HFFc6 (cell line): ENCODE measurements around the gene PLXNA4. TPM values are rescaled to one million over a fixed set of nuclear protein-coding genes. Genes with fewer than 3 reads are reported as not detected.

ENCODE experiments used
- DNase-seq: peaks from one replicate; pipeline ENCODE4 v3.0.0-alpha.2; 2018
- H3K27ac Mint-ChIP-seq: 2 replicates; pipeline ENCODE4 v1.8.0; 2020; ENCODE audit warnings: mild to moderate bottlenecking, mixed read lengths
- H3K27me3 Mint-ChIP-seq: 2 replicates; pipeline ENCODE4 v1.8.0; 2021; ENCODE audit warnings: mild to moderate bottlenecking, moderate library complexity, mixed read lengths; ENCODE audit not compliant: insufficient read depth
- H3K36me3 Mint-ChIP-seq: 2 replicates; pipeline ENCODE4 v1.8.0; 2021; ENCODE audit warnings: low read depth, mixed read lengths
- H3K4me1 Mint-ChIP-seq: 2 replicates; pipeline ENCODE4 v1.8.0; 2020; ENCODE audit warnings: low read depth, mixed read lengths
- H3K4me3 Mint-ChIP-seq: 2 replicates; pipeline ENCODE4 v1.8.0; 2020; ENCODE audit warnings: mild to moderate bottlenecking, moderate library complexity, mixed read lengths
- H3K9me3 Mint-ChIP-seq: 2 replicates; pipeline ENCODE4 v1.8.0; 2020; ENCODE audit warnings: mild to moderate bottlenecking, mixed read lengths
- CTCF ChIP-seq: fragments of 200-600 bp; sonication (generic); IDR thresholded peaks from 2 replicates; pipeline ENCODE4 v1.5.0; 2021; ENCODE audit warnings: antibody characterized with exemption, mild to moderate bottlenecking
- total RNA-seq, 6 experiments: library from RNA; stranded (reverse); fragmentation: NEBNext Ultra II Directional; extraction: Animal tissue kit (Norgen Biotek cat#: 25700); gene quantifications; 2 replicates in 1 of 6; 3 replicates in 5 of 6; pipeline ENCODE4 v1.2.3, GENCODE V29; 2021

Gene PLXNA4
- total RNA-seq, 6 experiments from 2014 or later = 0.02 to 0.14 (median 0.05) TPM; not detected in 2

GRCh38 chr7:132115028-132115427 lies 461.2 kb downstream of the PLXNA4 start:
- H3K4me1 Mint-ChIP-seq = peaks cover 45% of the 10 kb centered on the region
- DNase-seq = no peak
- H3K4me3 Mint-ChIP-seq = no peak overlapping the region
- no peak for TF ChIP-seq CTCF
- H3K36me3 Mint-ChIP-seq = no peaks in the 10 kb centered on the region
- no peaks in the 10 kb centered on the region; the same call in 1 of the 2 replicates for H3K27me3 Mint-ChIP-seq
- no peak overlapping the region for H3K27ac Mint-ChIP-seq
- H3K9me3 Mint-ChIP-seq = no peaks in the 10 kb centered on the region

- no peaks in the 10 kb centered on the region for H3K36me3 Mint-ChIP-seq
Measured at GRCh38 chr7:132114411-132114810, 461.9 kb downstream of the PLXNA4 start.

GRCh38 chr7:132113536-132114371 lies 462.5 kb downstream of the PLXNA4 start:
- Mint-ChIP-seq H3K9me3 (no peaks in the 10 kb centered on the region), H3K4me1 (peaks cover 43% of the 10 kb centered on the region), H3K27ac (no peak overlapping the region), H3K27me3 (no peaks in the 10 kb centered on the region; the same call in 1 of the 2 replicates), H3K36me3 (no peaks in the 10 kb centered on the region), H3K4me3 (no peak overlapping the region)
- DNase-seq = no peak
- TF ChIP-seq CTCF = peak; percentile 37

More at GRCh38 chr7:132114411-132114810, 461.9 kb downstream of the PLXNA4 start:
- no peaks in the 10 kb centered on the region; the same call in 1 of the 2 replicates for H3K27me3 Mint-ChIP-seq
- TF ChIP-seq CTCF = no peak
- peaks cover 45% of the 10 kb centered on the region for H3K4me1 Mint-ChIP-seq
- DNase-seq = no peak
- H3K27ac Mint-ChIP-seq = no peak overlapping the region
- no peaks in the 10 kb centered on the region for H3K9me3 Mint-ChIP-seq
- H3K4me3 Mint-ChIP-seq = no peak overlapping the region

- no peaks in the 10 kb centered on the region; the same call in 1 of the 2 replicates for H3K27me3 Mint-ChIP-seq
- DNase-seq = no peak
- H3K27ac Mint-ChIP-seq = no peak overlapping the region
- H3K9me3 Mint-ChIP-seq = no peaks in the 10 kb centered on the region
- no peaks in the 10 kb centered on the region for H3K36me3 Mint-ChIP-seq
- H3K4me1 Mint-ChIP-seq = peaks cover 32% of the 10 kb centered on the region
- H3K4me3 Mint-ChIP-seq = no peak overlapping the region
- TF ChIP-seq CTCF = no peak
Measured at GRCh38 chr7:132112657-132113056, 463.6 kb downstream of the PLXNA4 start.

- DNase-seq = no peak
- no peak overlapping the region for H3K27ac Mint-ChIP-seq
- no peak for TF ChIP-seq CTCF
- H3K36me3 Mint-ChIP-seq = no peaks in the 10 kb centered on the region
- no peaks in the 10 kb centered on the region; the same call in 1 of the 2 replicates for H3K27me3 Mint-ChIP-seq
- H3K9me3 Mint-ChIP-seq = no peaks in the 10 kb centered on the region
- H3K4me1 Mint-ChIP-seq = peaks cover 27% of the 10 kb centered on the region
- H3K4me3 Mint-ChIP-seq = no peak overlapping the region
Measured at GRCh38 chr7:132112106-132112505, 464.2 kb downstream of the PLXNA4 start.
